HG02642 (cell line): ENCODE measurements around the gene KDM2B.

Experiments
- ATAC-seq: cut with Tn5 transposase; IDR thresholded peaks from one replicate; pipeline ENCODE4 v1.9.1; 2021; ENCODE audit warnings: mild to moderate bottlenecking; ENCODE audit not compliant: unreplicated experiment, poor library complexity

The KDM2B gene

DNA sequence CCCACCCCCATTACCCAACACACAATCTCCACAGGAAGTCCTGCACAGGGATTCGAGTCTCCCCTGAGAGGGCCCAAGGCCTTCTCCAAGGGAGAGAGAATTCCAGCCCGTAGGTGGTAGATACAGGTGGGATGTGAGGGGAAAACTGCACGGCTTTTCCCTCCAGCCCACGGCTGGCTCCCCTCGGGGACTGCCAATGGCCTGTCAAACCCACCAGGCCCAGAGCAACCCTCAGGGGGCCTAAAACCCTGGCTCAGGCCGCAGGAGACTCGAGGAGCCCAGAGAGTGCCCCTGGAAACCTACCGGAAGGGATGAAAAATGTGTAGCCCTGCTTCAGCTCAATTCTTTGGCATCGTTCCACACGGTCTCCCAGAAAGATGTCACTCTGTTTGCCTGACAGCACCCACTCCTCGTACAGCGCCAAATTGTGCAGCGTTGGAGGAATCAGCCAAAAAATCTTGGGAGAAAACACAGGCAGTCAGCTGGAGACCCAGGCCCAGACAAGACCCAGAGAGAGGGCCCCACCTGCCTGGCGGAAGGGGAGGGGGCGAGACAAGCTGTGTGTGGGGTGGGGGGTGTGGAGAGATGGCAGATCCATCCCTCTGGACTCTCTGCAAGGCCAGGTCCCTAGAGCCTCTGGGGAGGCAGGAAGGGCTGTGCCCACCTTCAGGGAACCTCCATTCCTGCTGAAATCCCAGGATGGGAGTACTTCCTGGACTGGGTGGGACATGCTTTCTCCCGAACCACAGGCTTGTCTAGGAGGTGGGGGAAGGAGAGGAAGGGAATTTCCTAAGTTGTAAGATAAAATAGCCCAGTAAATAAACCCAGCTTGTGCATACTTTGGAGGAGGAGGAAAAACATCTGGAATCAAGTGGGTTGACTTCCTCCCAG is 48.1 kb downstream of the KDM2B start:
- ATAC-seq = no peak

DNA sequence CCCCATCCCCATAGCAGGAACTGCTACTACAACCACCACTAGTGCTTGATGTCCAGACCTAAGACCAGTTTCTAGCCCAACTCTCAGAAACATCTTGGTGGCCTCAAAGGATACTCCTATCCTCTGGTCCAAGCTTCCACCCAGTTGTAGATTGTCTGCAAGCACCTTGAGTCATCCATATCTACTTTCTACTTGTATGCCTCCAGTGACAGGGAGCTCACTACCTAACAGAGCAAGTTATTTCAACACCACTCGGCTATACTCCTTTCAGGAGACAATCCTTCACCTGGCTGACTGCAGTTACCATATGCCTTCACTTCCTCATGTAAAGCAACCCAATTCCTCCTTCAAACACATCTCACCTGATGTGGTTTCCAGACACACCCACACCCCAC is 49.5 kb downstream of the KDM2B start:
- no peak for ATAC-seq

DNA sequence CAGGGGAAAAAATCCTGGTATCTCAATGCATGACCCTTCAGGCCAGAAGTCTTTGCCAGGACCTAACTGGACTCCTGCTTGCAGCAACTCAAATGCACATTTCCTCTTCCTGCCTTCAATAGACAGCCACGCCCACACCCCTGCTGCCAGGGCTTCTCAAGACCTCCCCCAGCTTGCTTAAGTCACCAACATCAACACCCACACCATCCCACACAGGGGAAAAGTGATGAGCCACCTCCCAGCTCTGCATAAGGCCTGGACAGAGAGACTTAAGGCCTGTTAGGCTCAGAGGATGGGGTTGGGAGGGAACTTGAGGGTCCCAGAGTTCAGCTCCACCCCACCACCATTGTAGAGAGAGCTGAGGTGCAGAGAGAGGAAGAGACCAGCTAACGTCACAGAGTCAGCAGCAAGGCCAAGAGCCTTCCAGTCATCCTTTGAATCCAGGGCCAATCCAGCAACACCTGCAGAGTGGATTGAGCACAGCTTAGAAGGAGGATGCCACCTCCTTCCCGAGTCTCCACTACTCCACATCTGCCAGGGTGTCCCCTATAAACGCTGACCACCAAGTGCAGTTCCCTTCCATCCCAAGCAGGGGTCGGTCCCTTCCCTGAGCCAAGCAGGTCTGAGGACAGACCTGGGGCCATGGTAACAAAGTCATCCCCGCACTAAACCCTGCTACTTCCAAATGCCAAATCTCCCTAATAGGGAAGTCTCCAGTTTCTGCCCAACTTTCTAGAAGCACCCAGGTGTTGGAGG is 50.0 kb downstream of the KDM2B start:
- ATAC-seq = no peak

DNA sequence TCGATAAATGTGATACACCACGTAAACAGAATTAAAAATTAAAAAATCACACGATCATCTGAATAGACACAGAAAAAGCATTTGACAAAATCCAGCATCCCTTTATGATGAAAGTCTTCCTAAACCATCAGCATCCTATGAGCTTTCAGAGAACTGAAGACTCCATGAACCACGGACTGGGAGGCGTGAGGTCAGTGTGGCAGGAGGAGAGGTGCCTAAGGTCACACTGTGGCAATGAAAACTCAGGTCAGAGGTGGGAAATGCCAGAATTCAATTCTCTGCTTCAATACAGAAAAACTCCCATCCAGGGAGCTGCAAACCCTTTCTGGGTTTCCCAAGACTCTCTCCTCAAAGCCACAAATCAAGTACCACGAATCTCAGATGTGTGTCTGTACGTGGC is 51.6 kb downstream of the KDM2B start:
- ATAC-seq = no peak

GRCh38 chr12:121525411-121525810 is 55.4 kb downstream of the KDM2B start:
- no peak for ATAC-seq

GRCh38 chr12:121524196-121524916 is 56.5 kb downstream of the KDM2B start:
- no peak for ATAC-seq

DNA sequence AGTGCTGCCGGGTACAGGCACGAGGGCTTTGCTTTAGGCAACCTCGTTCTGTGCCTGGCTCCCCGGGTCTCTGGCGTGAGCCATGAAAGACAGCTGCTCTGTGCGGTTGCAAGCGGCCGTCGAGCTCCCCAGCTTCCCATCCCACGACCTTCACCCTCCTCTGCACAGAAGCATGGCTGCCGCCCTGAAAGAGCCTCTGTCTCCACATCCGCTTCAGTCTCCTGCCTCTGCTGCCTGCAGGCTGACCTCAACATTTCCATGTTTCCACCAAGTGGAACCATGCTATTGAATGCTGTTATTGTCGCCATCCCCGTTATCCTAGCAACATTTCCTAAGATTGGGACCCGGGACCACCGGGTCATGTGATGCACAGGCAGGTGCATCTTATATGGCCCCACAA is 57.1 kb downstream of the KDM2B start:
- peak; percentile 49 for ATAC-seq

GRCh38 chr12:121522971-121523370 is 57.9 kb downstream of the KDM2B start:
- no peak for ATAC-seq

DNA sequence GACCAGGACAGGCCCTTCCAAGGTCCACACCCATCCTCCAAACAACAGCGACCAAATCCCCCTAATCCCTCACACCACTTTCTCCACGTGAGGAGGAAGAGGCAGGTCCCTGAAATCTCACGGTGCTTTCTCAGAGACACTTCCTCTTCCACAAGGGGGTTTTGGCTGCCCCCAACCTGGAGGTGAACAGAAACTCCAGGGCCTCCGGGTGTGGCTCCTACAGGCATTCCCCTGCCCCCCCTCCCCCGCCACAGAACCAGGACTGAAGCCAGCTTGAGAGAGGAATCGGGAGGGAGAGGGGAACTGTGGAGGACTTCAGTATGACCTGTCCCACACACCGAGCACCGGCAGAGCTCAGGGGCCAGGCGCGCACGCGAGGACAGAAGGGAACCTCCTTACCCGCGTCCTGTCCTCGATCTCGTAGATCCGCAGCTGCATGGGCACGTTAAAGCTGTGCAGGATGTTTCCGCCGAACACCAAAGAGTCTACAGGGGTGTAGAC is 60.2 kb downstream of the KDM2B start:
- no peak for ATAC-seq

DNA sequence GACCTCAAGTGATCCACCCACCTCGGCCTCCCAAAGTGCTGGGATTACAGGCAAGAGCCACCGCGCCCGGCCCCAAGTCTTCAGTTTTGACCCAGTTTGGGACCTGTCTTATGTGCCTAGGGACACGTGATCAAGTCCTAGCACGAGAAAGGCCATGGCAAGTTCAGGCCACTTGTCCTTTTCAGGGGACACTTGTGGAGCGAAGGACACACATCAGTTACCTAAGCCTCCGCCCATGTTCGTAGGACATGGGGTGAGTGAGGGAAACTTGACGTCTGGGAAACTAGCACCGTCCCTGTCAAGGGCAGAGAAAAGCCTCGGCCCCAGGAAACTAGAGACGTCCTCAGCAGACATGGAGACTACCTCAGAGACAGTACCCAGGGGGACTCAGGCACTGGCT is 60.7 kb downstream of the KDM2B start:
- ATAC-seq = no peak

DNA sequence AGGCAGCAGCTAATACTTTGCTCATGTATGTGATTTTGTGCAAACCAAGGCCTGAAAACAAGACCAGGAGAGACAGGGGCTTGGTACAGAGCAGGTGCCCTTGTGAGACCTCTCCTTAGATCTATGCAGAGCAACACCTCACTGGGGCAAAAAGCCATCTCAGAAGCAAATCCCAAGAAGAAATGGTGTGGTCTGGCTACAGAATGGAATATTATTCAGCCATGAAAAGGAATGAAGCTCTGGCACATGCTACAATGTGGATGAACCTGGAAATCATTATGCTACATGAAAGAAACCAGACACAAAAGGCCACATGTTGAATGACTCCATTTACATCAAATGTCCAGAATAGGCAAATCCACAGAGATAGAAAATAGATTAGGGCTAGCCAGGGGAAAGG is 61.6 kb downstream of the KDM2B start:
- ATAC-seq = no peak

DNA sequence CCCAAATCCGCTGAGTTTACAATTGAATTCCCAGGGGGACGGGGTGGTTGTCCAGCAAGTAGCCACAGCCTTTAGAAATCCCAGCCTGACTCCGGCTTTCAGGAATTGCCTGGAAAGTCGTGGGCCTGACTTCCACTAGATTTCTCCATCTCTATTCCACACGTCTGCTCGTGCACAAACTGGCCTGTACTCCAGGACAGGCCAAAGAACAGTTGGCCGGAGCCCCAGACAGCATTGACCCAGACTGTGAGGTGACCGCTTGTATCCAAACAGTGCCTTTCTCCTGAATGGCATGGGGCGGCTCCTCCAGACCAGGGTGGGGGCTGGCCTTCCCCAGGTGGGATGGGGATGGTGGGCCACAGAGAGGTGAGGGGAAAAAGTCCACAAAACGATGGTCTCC is 62.2 kb downstream of the KDM2B start:
- ATAC-seq = no peak

DNA sequence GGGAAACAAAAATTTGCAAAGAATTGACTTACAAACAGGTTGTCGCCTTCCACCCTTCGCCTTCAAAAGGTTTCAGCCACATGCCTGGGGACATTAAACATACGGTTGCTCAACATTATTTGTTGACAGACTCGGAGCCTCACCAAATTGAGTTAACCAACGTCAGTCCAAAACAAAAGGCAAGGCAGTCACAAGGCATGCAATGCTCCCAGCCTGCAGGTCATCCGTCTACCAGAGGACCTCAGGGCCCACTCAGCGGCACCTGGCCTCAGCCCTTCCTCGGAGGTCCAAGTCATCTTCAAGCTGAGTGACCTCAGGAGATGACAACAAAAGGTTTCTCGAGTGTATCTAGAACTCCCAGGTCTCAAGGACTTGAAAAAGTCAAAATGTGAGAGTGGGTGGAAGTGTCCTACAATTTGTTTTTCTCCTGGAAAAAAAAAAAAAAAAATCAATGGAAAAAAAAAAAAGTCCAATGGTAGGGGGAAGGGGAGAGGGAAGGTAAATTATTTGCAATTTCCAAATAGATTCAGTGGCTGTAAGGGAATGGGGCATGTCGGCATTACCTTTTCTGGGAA is 64.3 kb downstream of the KDM2B start:
- ATAC-seq = no peak

DNA sequence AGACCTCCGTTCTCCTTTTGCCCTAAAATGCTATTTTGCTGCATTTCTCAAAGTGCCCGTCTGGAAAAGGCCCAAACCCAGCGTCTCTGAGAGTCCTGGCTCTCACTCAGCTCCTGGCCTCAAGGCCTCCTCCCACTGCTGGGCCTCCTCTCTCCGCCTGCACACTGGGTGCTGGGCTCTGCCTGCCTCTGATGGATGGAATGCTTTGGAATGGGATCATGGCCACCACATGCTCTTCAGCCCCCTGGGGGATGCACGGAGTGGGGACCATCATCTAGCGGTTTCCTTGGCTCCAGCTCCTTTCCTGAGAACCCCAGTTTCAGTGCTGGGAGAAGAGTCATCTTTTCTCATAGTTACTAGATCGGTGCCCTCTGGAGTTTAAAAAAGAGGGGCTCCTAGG is 65.2 kb downstream of the KDM2B start:
- no peak for ATAC-seq

DNA sequence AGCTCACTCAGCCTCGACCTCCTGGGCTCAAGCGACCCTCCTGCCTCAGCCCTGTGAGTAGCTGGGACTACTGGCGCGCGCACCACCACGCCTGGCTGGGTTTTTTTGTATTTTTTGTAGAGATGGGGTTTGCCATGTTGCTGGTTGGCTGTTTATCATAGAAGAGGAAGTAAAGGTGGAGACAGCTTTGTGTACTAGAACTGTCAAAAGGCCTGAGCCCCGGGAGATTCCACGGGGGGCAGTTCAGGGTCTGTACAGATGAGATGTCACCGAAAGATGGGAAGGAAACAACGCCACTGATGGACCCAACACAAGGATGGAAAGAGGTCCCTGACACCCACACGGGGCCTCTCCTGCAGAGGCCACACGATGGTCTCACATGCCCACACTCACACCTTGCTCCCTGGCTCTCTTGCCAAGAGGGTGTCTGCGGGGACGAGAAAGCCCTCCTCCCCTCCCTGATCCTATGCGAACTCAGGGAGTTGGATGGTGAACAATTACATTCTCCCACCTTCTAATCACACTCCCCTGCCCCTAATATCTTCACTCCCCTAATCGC is 66.6 kb downstream of the KDM2B start:
- peak; percentile 42 for ATAC-seq

DNA sequence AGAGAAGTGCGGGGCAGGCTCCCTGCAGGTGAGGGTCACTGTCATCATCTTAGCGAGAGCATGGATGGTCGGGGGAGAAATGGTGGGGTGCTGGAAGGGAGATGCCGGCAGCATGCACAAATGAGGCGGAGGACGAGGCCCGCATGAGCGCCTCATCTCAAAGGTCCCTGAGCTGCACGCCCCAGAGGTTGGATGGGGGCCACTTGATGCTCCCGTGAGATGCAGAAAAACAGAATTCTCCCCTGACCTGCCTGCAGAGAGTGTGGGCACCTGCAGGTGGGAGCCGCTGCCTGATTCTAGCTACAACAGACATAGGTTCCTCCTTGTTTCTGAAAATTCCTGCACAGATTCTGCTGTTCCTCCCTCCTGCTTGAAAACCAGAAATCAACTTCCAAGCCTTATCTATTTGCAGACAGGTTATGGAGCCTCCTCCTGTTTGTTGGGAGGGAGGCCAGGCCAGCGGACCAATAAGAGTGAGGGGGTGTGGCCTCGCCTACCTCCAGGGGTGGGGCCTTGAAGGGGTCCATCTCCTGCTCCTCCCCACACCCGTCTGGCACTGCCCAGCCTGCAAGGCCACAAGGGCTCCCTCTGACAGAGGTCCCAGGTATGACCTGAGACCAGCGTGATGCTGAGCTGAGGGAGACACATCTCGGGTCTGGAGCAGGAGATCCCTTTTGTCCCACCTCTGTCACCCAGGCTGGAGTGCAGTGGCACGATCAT is 67.2 kb downstream of the KDM2B start:
- peak; percentile 82 for ATAC-seq

DNA sequence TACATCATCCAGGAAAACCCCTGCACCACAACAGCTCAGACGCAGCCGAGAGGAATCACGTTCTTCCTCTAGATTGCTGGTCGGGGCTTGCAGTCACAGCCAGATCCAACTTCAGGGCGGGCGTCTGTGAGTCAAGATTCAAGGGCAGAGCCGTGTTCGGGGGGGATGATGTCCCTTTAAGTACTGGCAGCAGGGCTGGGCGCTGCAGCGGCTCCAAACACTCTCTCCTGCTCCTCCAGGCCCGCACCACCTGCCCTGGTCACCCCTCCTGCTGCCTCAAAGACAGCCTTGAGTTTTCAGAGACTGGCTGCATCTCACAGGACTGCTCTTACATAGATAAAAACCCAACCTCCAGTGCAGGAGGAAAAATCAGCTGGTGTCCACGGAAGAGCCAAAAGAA is 68.3 kb downstream of the KDM2B start:
- no peak for ATAC-seq

DNA sequence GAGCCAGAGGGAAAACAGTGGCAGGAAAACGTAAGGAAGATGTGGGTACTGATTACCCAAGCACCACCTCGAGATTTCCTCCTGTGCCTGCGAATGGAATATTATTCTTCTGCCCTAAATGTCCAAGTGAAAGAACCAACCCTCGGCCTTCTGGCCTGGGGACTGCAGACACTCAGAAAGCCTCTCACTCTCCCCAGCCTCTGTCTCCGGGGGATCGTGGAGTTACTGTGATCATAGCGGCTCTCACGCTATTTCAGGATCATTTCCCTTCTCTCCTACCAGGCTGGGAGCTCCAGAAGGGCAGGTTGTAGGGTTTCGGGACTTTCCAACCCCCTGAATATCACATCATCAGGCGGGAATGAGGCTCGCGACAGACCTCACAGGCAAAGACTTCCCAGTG is 68.9 kb downstream of the KDM2B start:
- no peak for ATAC-seq

GRCh38 chr12:121509339-121509738 is 71.5 kb downstream of the KDM2B start:
- ATAC-seq = no peak

GRCh38 chr12:121508533-121508932 is 72.3 kb downstream of the KDM2B start:
- ATAC-seq = no peak
